ENCODE measurements around the gene DARS1.
"Not testable (repeated sequence)": the region's sequence is repeated elsewhere in the genome, so short reads cannot be mapped to it uniquely, and the experiment has no call there.

DARS1 gene

GRCh38 chr2:135985826-135986393, 484 bp upstream of the DARS1 start:
- peak overlapping the region; percentile 89; the same call in 1 of the 2 replicates for H3K4me3 ChIP-seq (ENCODE audit: low read length)

GRCh38 chr2:135984199-135985017, 1.0 kb downstream of the DARS1 start:
- peak overlapping the region; percentile 89 for H3K4me3 ChIP-seq (ENCODE audit: low read length)
- no peak for TF ChIP-seq ZNF274 (IDR thresholded peaks at IDR 0.05; ENCODE audit: low read depth, low read length)

More at GRCh38 chr2:135985826-135986393, 484 bp upstream of the DARS1 start:
- no peak for TF ChIP-seq ZNF274 (IDR thresholded peaks at IDR 0.05; ENCODE audit: low read depth, low read length)

- no peak for TF ChIP-seq ZNF274 (IDR thresholded peaks at IDR 0.05; ENCODE audit: low read depth, low read length)
- H3K4me3 ChIP-seq (ENCODE audit: low read length) = no peak overlapping the region; the same call in 1 of the 2 replicates
These were observed 4.9 kb downstream of the DARS1 start for GRCh38 chr2:135980434-135981079.

- no peak for TF ChIP-seq ZNF274 (IDR thresholded peaks at IDR 0.05; ENCODE audit: low read depth, low read length)
- no peak overlapping the region for H3K4me3 ChIP-seq (ENCODE audit: low read length)
These were observed 9.7 kb downstream of the DARS1 start for GRCh38 chr2:135975702-135976101.

GRCh38 chr2:135974036-135974435, 11.4 kb downstream of the DARS1 start:
- no peak for TF ChIP-seq ZNF274 (IDR thresholded peaks at IDR 0.05; ENCODE audit: low read depth, low read length)
- no peak overlapping the region for H3K4me3 ChIP-seq (ENCODE audit: low read length)

GRCh38 chr2:135969655-135970387, 15.6 kb downstream of the DARS1 start:
- H3K4me3 ChIP-seq (ENCODE audit: low read length) = no peak overlapping the region
- no peak for TF ChIP-seq ZNF274 (IDR thresholded peaks at IDR 0.05; ENCODE audit: low read depth, low read length)

GRCh38 chr2:135965756-135966155, 19.7 kb downstream of the DARS1 start:
- no peak for TF ChIP-seq ZNF274 (IDR thresholded peaks at IDR 0.05; ENCODE audit: low read depth, low read length)
- H3K4me3 ChIP-seq (ENCODE audit: low read length) = no peak overlapping the region

GRCh38 chr2:135964404-135964803, 21.0 kb downstream of the DARS1 start:
- H3K4me3 ChIP-seq (ENCODE audit: low read length) = not testable (repeated sequence)

GRCh38 chr2:135963841-135964240, 21.6 kb downstream of the DARS1 start:
- H3K4me3 ChIP-seq (ENCODE audit: low read length) = no peak overlapping the region
- TF ChIP-seq ZNF274 (IDR thresholded peaks at IDR 0.05; ENCODE audit: low read depth, low read length) = no peak

- TF ChIP-seq ZNF274 (IDR thresholded peaks at IDR 0.05; ENCODE audit: low read depth, low read length) = no peak
- no peak overlapping the region for H3K4me3 ChIP-seq (ENCODE audit: low read length)
These were observed 22.9 kb downstream of the DARS1 start for GRCh38 chr2:135962366-135963123.

GRCh38 chr2:135960656-135961551, 24.5 kb downstream of the DARS1 start:
- no peak overlapping the region for H3K4me3 ChIP-seq (ENCODE audit: low read length)

GRCh38 chr2:135960150-135960549, 25.3 kb downstream of the DARS1 start:
- no peak overlapping the region for H3K4me3 ChIP-seq (ENCODE audit: low read length)
- no peak for TF ChIP-seq ZNF274 (IDR thresholded peaks at IDR 0.05; ENCODE audit: low read depth, low read length)

More at GRCh38 chr2:135960656-135961551, 24.5 kb downstream of the DARS1 start:
- no peak for TF ChIP-seq ZNF274 (IDR thresholded peaks at IDR 0.05; ENCODE audit: low read depth, low read length)

- H3K4me3 ChIP-seq (ENCODE audit: low read length) = not testable (repeated sequence)
These were observed 26.5 kb downstream of the DARS1 start for GRCh38 chr2:135958927-135959326.

All from GM08714 (cell line).